Fibroblast of lung (primary cell): ENCODE data around the gene PATE1. TPM values are rescaled to one million over a fixed set of nuclear protein-coding genes. Genes with fewer than 3 reads are reported as not detected.

Experiments
- DNase-seq, 2 donors: peaks; one replicate each; pipeline versions ENCODE4 v3.0.0 to v3.0.0-alpha.2; 2010; ENCODE audit warnings: low read depth in 2 of 2
- H2AFZ ChIP-seq: 2 replicates; pipeline ENCODE4 v1.5.1; 2012; ENCODE audit warnings: low read length, control low read depth, inconsistent platforms
- H3K27ac ChIP-seq: 2 replicates; pipeline ENCODE4 v1.5.1; 2011; ENCODE audit warnings: low read length, control low read depth; ENCODE audit not compliant: insufficient read depth
- H3K27me3 ChIP-seq: 2 replicates; pipeline ENCODE4 v1.5.1; 2011; ENCODE audit warnings: mild to moderate bottlenecking, low read length; ENCODE audit not compliant: control insufficient read depth, insufficient read depth
- H3K36me3 ChIP-seq: 2 replicates; pipeline ENCODE4 v1.5.1; 2011; ENCODE audit warnings: low read length; ENCODE audit not compliant: control insufficient read depth, insufficient read depth
- H3K4me1 ChIP-seq: 2 replicates; pipeline ENCODE4 v1.5.1; 2011; ENCODE audit warnings: low read length; ENCODE audit not compliant: control insufficient read depth, insufficient read depth; ENCODE audit errors: extremely low read depth
- H3K4me2 ChIP-seq: 2 replicates; pipeline ENCODE4 v1.5.1; 2011; ENCODE audit warnings: low read length, control low read depth; ENCODE audit not compliant: insufficient read depth; ENCODE audit errors: extremely low read depth
- H3K4me3 ChIP-seq, 4 experiments: fragments of 200-600 bp in 1 of 4; sonication (generic) in 1 of 4; replicated peaks in 1 of 4; 2 replicates each; pipeline ENCODE4 v1.5.1; 2011 to 2016; ENCODE audit warnings: low read length in 4 of 4, low read depth in 3 of 4, mild to moderate bottlenecking in 3 of 4, control low read depth in 2 of 4, inconsistent platforms in 1 of 4, mixed read lengths in 1 of 4; ENCODE audit not compliant: insufficient read depth in 1 of 4; ENCODE audit errors: control extremely low read depth in 1 of 4
- H3K79me2 ChIP-seq: 2 replicates; pipeline ENCODE4 v1.5.1; 2012; ENCODE audit warnings: mild to moderate bottlenecking, low read length, inconsistent platforms; ENCODE audit not compliant: control insufficient read depth, insufficient read depth
- H3K9ac ChIP-seq: 2 replicates; pipeline ENCODE4 v1.5.1; 2011; ENCODE audit warnings: mild to moderate bottlenecking, low read length, control low read depth; ENCODE audit not compliant: insufficient read depth
- H3K9me3 ChIP-seq: 2 replicates; pipeline ENCODE4 v1.5.1; 2012; ENCODE audit warnings: low read depth, low read length; ENCODE audit not compliant: control insufficient read depth, insufficient read depth
- H4K20me1 ChIP-seq: 2 replicates; pipeline ENCODE4 v1.5.1; 2011; ENCODE audit warnings: low read length; ENCODE audit not compliant: control insufficient read depth, insufficient read depth; ENCODE audit errors: extremely low read depth
- EZH2 ChIP-seq: IDR thresholded peaks from 2 replicates; pipeline ENCODE4 v1.5.1; 2012; ENCODE audit warnings: low read length, control low read depth, mild to moderate bottlenecking; ENCODE audit errors: missing control alignments
- polyA plus RNA-seq, 2 donors: library from polyadenylated mRNA; depleted of rRNA in 1 of 2; stranded (reverse) in 1 of 2; unstranded in 1 of 2; fragments of >200 nt; gene quantifications; 2 replicates each; pipeline ENCODE4 v1.2.1, GENCODE V29; 2011 to 2012; ENCODE audit warnings: missing spikeins in 1 of 2
- total RNA-seq: library from RNA; depleted of rRNA; stranded (reverse); fragments of >200 nt; gene quantifications from 2 replicates; pipeline ENCODE4 v1.2.1, GENCODE V29; 2014
- TF ChIP-seq, protein P1 (sequence below), 2 donors: IDR thresholded peaks in 1 of 2; conservative IDR thresholded peaks in 1 of 2; 1 replicate in 1 of 2; 2 replicates in 1 of 2; pipeline ENCODE4 v1.5.1; 2011 to 2012; ENCODE audit warnings: low read length in 2 of 2, control low read depth in 1 of 2, inconsistent platforms in 1 of 2, low read depth in 1 of 2, mild to moderate bottlenecking in 1 of 2

The PATE1 gene
- total and polyA plus RNA-seq, 2 donors (not counting 1 experiment from before 2014, with no cell fraction given), result not detected

DNA sequence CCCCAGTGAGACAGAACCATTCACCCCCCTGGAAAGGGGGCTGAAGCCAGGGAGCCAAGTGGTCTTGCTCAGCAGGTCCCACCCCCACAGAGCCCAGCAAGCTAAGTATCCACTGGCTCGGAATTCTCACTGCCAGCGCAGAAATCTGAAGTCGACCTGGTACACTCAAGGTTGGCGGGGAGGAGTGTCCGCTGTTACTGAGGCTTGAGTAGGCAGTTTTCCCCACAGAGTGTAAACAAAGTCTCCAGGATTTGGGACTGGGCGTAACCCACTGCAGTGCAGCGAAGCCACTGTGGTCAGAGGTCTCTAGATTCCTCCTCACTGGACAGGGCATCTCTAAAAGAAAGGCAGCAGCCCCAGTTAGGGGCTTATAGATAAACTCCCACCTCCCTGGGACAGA is 10.0 kb downstream of the PATE1 start:
- DNase-seq, result no peak
- Histone ChIP-seq H3K9me3 (no peaks in the 10 kb centered on the region), H3K9ac (no peak overlapping the region), H3K4me2 (no peak overlapping the region), H3K4me1 (no peaks in the 10 kb centered on the region), H2AFZ (no peak overlapping the region), H4K20me1 (no peaks in the 10 kb centered on the region), H3K79me2 (no peaks in the 10 kb centered on the region), H3K27me3 (no peaks in the 10 kb centered on the region), H3K36me3 (no peaks in the 10 kb centered on the region), H3K4me3 (no peak overlapping the region), H3K27ac (no peak overlapping the region)
- TF ChIP-seq, protein P1, sequence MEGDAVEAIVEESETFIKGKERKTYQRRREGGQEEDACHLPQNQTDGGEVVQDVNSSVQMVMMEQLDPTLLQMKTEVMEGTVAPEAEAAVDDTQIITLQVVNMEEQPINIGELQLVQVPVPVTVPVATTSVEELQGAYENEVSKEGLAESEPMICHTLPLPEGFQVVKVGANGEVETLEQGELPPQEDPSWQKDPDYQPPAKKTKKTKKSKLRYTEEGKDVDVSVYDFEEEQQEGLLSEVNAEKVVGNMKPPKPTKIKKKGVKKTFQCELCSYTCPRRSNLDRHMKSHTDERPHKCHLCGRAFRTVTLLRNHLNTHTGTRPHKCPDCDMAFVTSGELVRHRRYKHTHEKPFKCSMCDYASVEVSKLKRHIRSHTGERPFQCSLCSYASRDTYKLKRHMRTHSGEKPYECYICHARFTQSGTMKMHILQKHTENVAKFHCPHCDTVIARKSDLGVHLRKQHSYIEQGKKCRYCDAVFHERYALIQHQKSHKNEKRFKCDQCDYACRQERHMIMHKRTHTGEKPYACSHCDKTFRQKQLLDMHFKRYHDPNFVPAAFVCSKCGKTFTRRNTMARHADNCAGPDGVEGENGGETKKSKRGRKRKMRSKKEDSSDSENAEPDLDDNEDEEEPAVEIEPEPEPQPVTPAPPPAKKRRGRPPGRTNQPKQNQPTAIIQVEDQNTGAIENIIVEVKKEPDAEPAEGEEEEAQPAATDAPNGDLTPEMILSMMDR (conservative IDR thresholded peaks at IDR 0.05 in 1 of 2, IDR thresholded peaks at IDR 0.05 in 1 of 2; ENCODE audit: low read depth in 1 of 2, low read length in 2 of 2), result no peak
- no peak for TF ChIP-seq EZH2

DNA sequence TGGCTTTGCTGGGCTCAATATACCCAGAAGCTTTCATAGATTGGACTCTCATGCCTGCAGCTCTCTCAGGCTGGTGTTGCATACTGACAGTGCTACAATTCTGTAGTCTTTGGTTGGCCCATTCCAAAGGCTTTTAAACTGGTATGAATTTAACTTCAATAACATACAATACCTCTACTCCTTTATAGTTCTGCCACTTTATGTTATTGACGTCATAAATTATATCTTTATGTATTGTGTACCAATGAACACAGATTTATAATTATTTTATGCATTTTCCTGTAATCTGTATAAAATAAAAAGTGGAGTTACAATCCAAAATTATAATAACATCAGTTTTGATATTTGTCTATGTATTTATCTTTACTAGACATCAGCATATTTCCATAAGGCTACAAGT is 16.4 kb downstream of the PATE1 start:
- Histone ChIP-seq H3K9ac (no peak overlapping the region), H3K27ac (no peak overlapping the region), H3K4me3 (no peak overlapping the region), H3K4me1 (no peaks in the 10 kb centered on the region), H2AFZ (no peak overlapping the region), H3K4me2 (no peak overlapping the region), H3K27me3 (no peaks in the 10 kb centered on the region), H3K79me2 (no peaks in the 10 kb centered on the region), H3K9me3 (no peaks in the 10 kb centered on the region), H4K20me1 (no peaks in the 10 kb centered on the region), H3K36me3 (no peaks in the 10 kb centered on the region)
- DNase-seq, result no peak
- TF ChIP-seq EZH2, result no peak
- TF ChIP-seq, protein P1 (conservative IDR thresholded peaks at IDR 0.05 in 1 of 2, IDR thresholded peaks at IDR 0.05 in 1 of 2; ENCODE audit: low read depth in 1 of 2, low read length in 2 of 2), result no peak

DNA sequence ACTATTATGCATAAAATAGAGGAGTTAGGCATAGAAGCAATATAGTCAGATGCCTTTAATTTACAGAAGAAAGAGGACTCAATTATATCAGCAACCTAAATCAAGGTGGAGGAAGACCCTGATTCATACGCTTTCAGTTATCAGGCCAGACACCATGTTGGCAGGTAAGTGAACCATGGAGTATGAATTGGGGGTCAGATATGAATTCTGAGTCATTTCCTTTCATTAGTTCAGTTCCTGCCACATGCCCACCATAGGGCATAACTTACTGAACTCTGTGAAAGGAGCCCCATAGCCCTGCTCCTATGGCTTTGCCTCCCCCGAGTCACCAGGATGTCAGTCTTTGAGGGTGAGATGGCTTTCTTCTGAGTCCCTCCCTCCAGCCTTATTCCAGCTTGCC is 17.4 kb downstream of the PATE1 start:
- TF ChIP-seq EZH2, result no peak
- TF ChIP-seq, protein P1 (conservative IDR thresholded peaks at IDR 0.05 in 1 of 2, IDR thresholded peaks at IDR 0.05 in 1 of 2; ENCODE audit: low read depth in 1 of 2, low read length in 2 of 2), result no peak
- Histone ChIP-seq H3K4me2 (no peak overlapping the region), H3K9me3 (no peaks in the 10 kb centered on the region), H3K36me3 (no peaks in the 10 kb centered on the region), H3K27me3 (no peaks in the 10 kb centered on the region), H3K4me1 (no peaks in the 10 kb centered on the region), H3K79me2 (no peaks in the 10 kb centered on the region), H3K9ac (no peak overlapping the region), H3K27ac (no peak overlapping the region), H4K20me1 (no peaks in the 10 kb centered on the region), H2AFZ (no peak overlapping the region), H3K4me3 (no peak overlapping the region)
- DNase-seq, result no peak
